SK-N-SH (cell line): ENCODE data around the gene KRT85. TPM values are rescaled to one million over a fixed set of nuclear protein-coding genes. Genes with fewer than 3 reads are reported as not detected.

Experiments used
- CTCF ChIA-PET: fragments of 300-600, 350-600 bp; formaldehyde crosslinking; extraction: SDS; loops from one replicate; lab custom pipeline; 2021; lab: Yijun Ruan, JAX
- POLR2A ChIA-PET: fragments of 350-600 bp; sonication (Branson Sonifier 250); formaldehyde crosslinking; extraction: SDS; loops from one replicate; lab custom pipeline; 2020; ENCODE audit warnings: antibody characterized with exemption, inconsistent platforms; lab: Yijun Ruan, JAX
- DNase-seq: peaks from one replicate; pipeline ENCODE4 v3.0.0; 2012
- H2AFZ ChIP-seq: fragments of 200-600 bp; sonication (generic); 2 replicates; pipeline ENCODE4 v1.8.1; 2016; ENCODE audit warnings: antibody characterized with exemption, mild to moderate bottlenecking, low read depth
- H3F3A ChIP-seq: fragments of 200-600 bp; sonication (generic); replicated peaks from 2 replicates; pipeline ENCODE3; 2016; ENCODE audit warnings: antibody characterized with exemption, mild to moderate bottlenecking; ENCODE audit not compliant: insufficient read depth
- H3K27ac ChIP-seq, 2 experiments: fragments of 200-500 bp in 1 of 2; fragments of 200-600 bp in 1 of 2; sonication (Bioruptor generic) in 1 of 2; sonication (generic), shearing (Covaris generic) in 1 of 2; 2 replicates each; pipeline versions ENCODE4 v1.5.1 to v1.6.1; 2014 to 2016; ENCODE audit warnings: low read depth in 2 of 2, inconsistent platforms in 1 of 2, low read length in 1 of 2, mild to moderate bottlenecking in 1 of 2, mixed read lengths in 1 of 2
- H3K27me3 ChIP-seq: fragments of 200-600 bp; sonication (generic), shearing (Covaris generic); 2 replicates; pipeline ENCODE4 v1.6.1; 2016; ENCODE audit warnings: mixed run types; ENCODE audit not compliant: insufficient read depth
- H3K36me3 ChIP-seq, 2 experiments: fragments of 200-500 bp in 1 of 2; fragments of 200-600 bp in 1 of 2; sonication (Bioruptor generic) in 1 of 2; sonication (generic) in 1 of 2; replicated peaks in 1 of 2; 2 replicates each; pipeline versions ENCODE3 to v1.5.1; 2014 to 2016; ENCODE audit warnings: low read length in 1 of 2, mild to moderate bottlenecking in 1 of 2; ENCODE audit not compliant: insufficient read depth in 2 of 2, control insufficient read depth in 1 of 2
- H3K4me1 ChIP-seq, 2 experiments: fragments of 200-500 bp in 1 of 2; fragments of 200-600 bp in 1 of 2; sonication (Bioruptor generic) in 1 of 2; sonication (generic), shearing (Covaris generic) in 1 of 2; 2 replicates each; pipeline versions ENCODE4 v1.5.1 to v1.6.1; 2014 to 2016; ENCODE audit warnings: low read depth in 1 of 2, low read length in 1 of 2, mixed run types in 1 of 2; ENCODE audit not compliant: insufficient read depth in 2 of 2, control insufficient read depth in 1 of 2
- H3K4me2 ChIP-seq: fragments of 200-600 bp; sonication (generic), shearing (Covaris generic); 2 replicates; pipeline ENCODE4 v1.6.1; 2017; ENCODE audit warnings: mixed run types
- H3K4me3 ChIP-seq, 2 experiments: fragments of 200-500 bp in 1 of 2; fragments of 200-600 bp in 1 of 2; sonication (Bioruptor generic) in 1 of 2; sonication (generic), shearing (Covaris generic) in 1 of 2; 2 replicates each; pipeline versions ENCODE4 v1.5.1 to v1.8.1; 2014 to 2016; ENCODE audit warnings: low read depth in 2 of 2, inconsistent platforms in 1 of 2, low read length in 1 of 2, mild to moderate bottlenecking in 1 of 2, mixed read lengths in 1 of 2, moderate library complexity in 1 of 2
- H3K79me2 ChIP-seq: fragments of 200-600 bp; sonication (generic); 2 replicates; pipeline ENCODE4 v1.8.1; 2017; ENCODE audit warnings: mild to moderate bottlenecking; ENCODE audit not compliant: insufficient read depth
- H3K9ac ChIP-seq: fragments of 200-600 bp; sonication (generic); 2 replicates; pipeline ENCODE4 v1.6.1; 2017; ENCODE audit warnings: mixed run types
- H3K9me2 ChIP-seq: fragments of 200-600 bp; sonication (generic); 2 replicates; pipeline ENCODE4 v1.6.1; 2017; ENCODE audit warnings: mixed run types
- H3K9me3 ChIP-seq: fragments of 200-600 bp; sonication (generic); 2 replicates; pipeline ENCODE4 v1.6.1; 2017; ENCODE audit warnings: mixed run types, mild to moderate bottlenecking, moderate library complexity
- H4K20me1 ChIP-seq: fragments of 200-600 bp; sonication (generic); 2 replicates; pipeline ENCODE4 v1.6.1; 2017; ENCODE audit warnings: mild to moderate bottlenecking, mixed run types; ENCODE audit not compliant: insufficient read depth
- CHD2 ChIP-seq: fragments of 150-350 bp; IDR thresholded peaks from 2 replicates; pipeline ENCODE4 v1.6.1; 2018; ENCODE audit warnings: low read length; ENCODE audit not compliant: partially characterized antibody
- CTCF ChIP-seq: fragments of 200-600 bp; sonication (generic); IDR thresholded peaks from 2 replicates; pipeline ENCODE4 v1.6.1; 2017; ENCODE audit warnings: antibody characterized with exemption, mild to moderate bottlenecking, moderate library complexity
- EP300 ChIP-seq, 2 experiments: IDR thresholded peaks; 2 replicates each; pipeline versions ENCODE4 v1.4.0 to v1.6.1; 2012; ENCODE audit warnings: borderline replicate concordance in 1 of 2, low read depth in 1 of 2, low read length in 1 of 2
- EZH2phosphoT487 ChIP-seq: fragments of 200-600 bp; sonication (generic); IDR thresholded peaks from 2 replicates; pipeline ENCODE4 v1.6.1; 2017; ENCODE audit warnings: low read depth, mixed run types, mild to moderate bottlenecking, antibody characterized with exemption, moderate library complexity, borderline replicate concordance
- FOSL2 ChIP-seq: IDR thresholded peaks from 2 replicates; pipeline ENCODE4 v1.4.0; 2012; ENCODE audit warnings: low read depth, mild to moderate bottlenecking, moderate library complexity, borderline replicate concordance
- MXI1 ChIP-seq: IDR thresholded peaks from 2 replicates; pipeline ENCODE4 v1.6.1; 2012; ENCODE audit warnings: mild to moderate bottlenecking, low read depth, low read length, improper control_type of control experiment
- PBX3 ChIP-seq: IDR thresholded peaks from 2 replicates; pipeline ENCODE4; 2012
- RAD21 ChIP-seq: IDR thresholded peaks from 2 replicates; pipeline ENCODE4 v1.6.1; 2012; ENCODE audit warnings: mild to moderate bottlenecking, low read length
- TCF12 ChIP-seq: IDR thresholded peaks from 2 replicates; pipeline ENCODE4 v1.4.0; 2012
- USF1 ChIP-seq: IDR thresholded peaks from 2 replicates; pipeline ENCODE4 v1.4.0; 2012; ENCODE audit warnings: low read depth, borderline replicate concordance
- YY1 ChIP-seq: IDR thresholded peaks from 2 replicates; pipeline ENCODE4 v1.4.0; 2012; ENCODE audit warnings: low read depth, mild to moderate bottlenecking
- WGBS: methylation state at CpG from one replicate; pipeline ENCODE4 v1.1.6; 2017; ENCODE audit warnings: low lambda C conversion rate; 5-methylcytosine and 5-hydroxymethylcytosine counted together
- polyA plus RNA-seq, 3 experiments: library from polyadenylated mRNA; depleted of rRNA; stranded (reverse); fragments of >200 nt; gene quantifications; 2 replicates each; pipeline ENCODE4 v1.2.3, GENCODE V29; 2012

Gene KRT85
- polyA plus RNA-seq, 1 of the 3 experiments (the other 2 are of a cell fraction): not detected

DNA sequence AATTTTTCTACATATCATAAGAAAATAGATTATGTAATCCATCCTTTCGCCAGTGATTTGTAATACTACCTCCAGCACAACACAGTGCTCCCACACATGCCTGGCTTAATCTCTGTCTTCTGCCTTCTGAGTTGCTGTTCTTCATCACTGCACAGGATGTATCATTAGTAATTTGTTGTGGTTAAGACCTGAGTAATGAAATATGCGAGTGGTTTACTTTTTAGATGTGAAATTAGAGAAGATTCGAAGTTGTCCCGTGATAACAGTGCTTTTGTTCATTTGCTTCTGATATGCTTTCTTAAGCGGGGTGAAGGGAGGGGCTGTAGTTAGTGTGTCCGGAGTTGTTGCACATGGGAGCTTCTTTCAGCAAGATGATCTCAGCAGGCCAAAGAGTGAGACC lies 18.1 kb downstream of the KRT85 start:
- no peak for DNase-seq
- H4K20me1 ChIP-seq: no peaks in the 10 kb centered on the region
- no peaks in the 10 kb centered on the region for H3K9me2 ChIP-seq
- no peaks in the 10 kb centered on the region for H3K36me3 ChIP-seq
- H3K4me2 ChIP-seq: no peak overlapping the region
- TF ChIP-seq RAD21: no peak
- TF ChIP-seq CTCF: no peak
- no peak for TF ChIP-seq USF1
- TF ChIP-seq EP300 (IDR thresholded peaks at IDR 0.05; ENCODE audit: borderline replicate concordance in 1 of 2, low read depth in 1 of 2, low read length in 1 of 2): no peak
- no peak for TF ChIP-seq EZH2phosphoT487
- no peak for TF ChIP-seq MXI1
- peak; percentile 52; the same call in 1 of the 2 replicates for TF ChIP-seq TCF12
- TF ChIP-seq FOSL2: no peak
- TF ChIP-seq PBX3: peak; percentile 23; the same call in 1 of the 2 replicates
- no peak for TF ChIP-seq YY1
- no peak for TF ChIP-seq CHD2
- ChIA-PET CTCF (interaction anchor here (1.4 kb wide), 1 partner anchor 22 kb away, joined by 6 read pairs; no protein-coding TSS in a partner anchor), POLR2A (no interaction called here)
- H3K4me3 ChIP-seq: no peak overlapping the region
- no peaks in the 10 kb centered on the region for H3K79me2 ChIP-seq
- H3K4me1 ChIP-seq: no peaks in the 10 kb centered on the region; a peak in 1 of 4 replicates
- no peaks in the 10 kb centered on the region for H3F3A ChIP-seq
- H3K9me3 ChIP-seq: no peaks in the 10 kb centered on the region
- H3K9ac ChIP-seq: no peak overlapping the region
- 27% methylated on average over 6 of the region's 6 CpGs for WGBS
- no peak overlapping the region for H3K27ac ChIP-seq
- no peak overlapping the region for H2AFZ ChIP-seq
- peaks cover 25% of the 10 kb centered on the region for H3K27me3 ChIP-seq

DNA sequence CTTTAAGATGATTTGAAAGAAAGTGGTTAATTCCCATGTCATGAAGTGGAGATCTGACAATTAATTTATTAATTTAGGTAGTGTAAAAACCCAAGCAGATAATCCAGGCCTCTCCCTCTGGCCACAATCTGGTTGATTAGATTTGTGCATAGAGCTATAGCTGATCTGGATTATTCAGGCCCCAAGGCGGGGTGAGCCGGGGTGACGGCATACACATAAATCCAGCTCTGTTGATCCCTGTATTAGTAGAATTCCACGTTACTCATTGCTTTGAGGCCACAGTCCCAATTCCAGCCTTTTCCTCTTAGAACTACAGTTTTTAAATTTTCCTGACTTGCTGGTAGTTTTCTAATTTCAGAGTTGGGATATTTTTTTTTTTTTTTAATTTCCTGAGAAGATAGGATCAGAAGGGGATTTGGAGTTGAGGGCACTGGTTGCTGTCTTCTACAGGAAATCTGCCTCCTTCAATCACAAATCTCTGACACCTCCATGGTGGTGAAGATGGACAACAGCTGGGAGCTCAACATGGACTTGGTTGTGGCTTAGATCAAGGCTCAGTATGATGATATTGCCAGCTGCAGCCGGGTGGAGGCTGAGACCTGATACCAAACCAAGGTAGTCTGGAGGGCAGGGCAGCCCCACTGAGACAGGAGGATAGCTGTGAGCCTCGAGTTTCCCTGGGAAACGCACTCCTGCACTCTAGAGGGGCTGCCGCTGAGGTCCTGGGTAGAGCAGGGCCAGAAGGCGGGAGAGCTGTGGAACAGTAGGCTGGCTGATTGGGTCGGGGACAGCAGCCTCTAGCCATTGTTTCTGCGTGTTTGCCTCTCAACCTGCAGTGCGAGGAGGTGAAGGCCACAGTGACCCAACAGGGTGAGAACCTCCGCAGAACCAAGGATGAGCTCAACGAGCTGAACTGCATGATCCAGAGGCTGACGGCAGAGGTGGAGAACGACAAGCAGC lies 19.4 kb downstream of the KRT85 start:
- TF ChIP-seq PBX3: no peak
- TF ChIP-seq, all 33 proteins: peak for 0
- no peaks in the 10 kb centered on the region for H4K20me1 ChIP-seq
- POLR2A ChIA-PET: no interaction called here
- whole genome bisulfite sequencing: 56% methylated on average over 11 of the region's 16 CpGs
- no peak overlapping the region for H3K27ac ChIP-seq
- H3K79me2 ChIP-seq: no peaks in the 10 kb centered on the region
- H3K36me3 ChIP-seq: no peaks in the 10 kb centered on the region
- H3F3A ChIP-seq: no peaks in the 10 kb centered on the region
- H3K9me2 ChIP-seq: no peaks in the 10 kb centered on the region
- no peak overlapping the region for H3K9ac ChIP-seq
- H3K4me2 ChIP-seq: no peak overlapping the region
- peaks cover 21% of the 10 kb centered on the region for H3K27me3 ChIP-seq
- H3K4me3 ChIP-seq: no peak overlapping the region
- H2AFZ ChIP-seq: no peak overlapping the region
- no peaks in the 10 kb centered on the region for H3K4me1 ChIP-seq
- no peak for DNase-seq
- CTCF ChIA-PET: interaction anchor here (0.8 to 1.4 kb wide), 3 partner anchors 20 to 518 kb away, joined by 3 to 5 read pairs (median 3); no protein-coding TSS in a partner anchor
- H3K9me3 ChIP-seq: no peaks in the 10 kb centered on the region
